ENCODE measurements around the gene NARF.
"Not testable (repeated sequence)": the region's sequence is repeated elsewhere in the genome, so short reads cannot be mapped to it uniquely, and the experiment has no call there.

The NARF gene

GRCh38 chr17:82458179-82458884 lies at the start of gene NARF:
Gene NARF (plus strand): TSS chr17:82458741. CDS start chr17:82458804, 63 bp downstream.
- peak; percentile 96 for DNase-seq

- no peak for DNase-seq
These were observed 49.6 kb upstream of the NARF start for GRCh38 chr17:82408938-82409318.

- no peak for DNase-seq
These were observed 48.4 kb upstream of the NARF start for GRCh38 chr17:82410014-82410716.

- no peak for DNase-seq
These were observed 47.0 kb upstream of the NARF start for GRCh38 chr17:82411396-82412053.

- DNase-seq: not testable (repeated sequence)
These were observed 46.5 kb upstream of the NARF start for GRCh38 chr17:82412081-82412480.

GRCh38 chr17:82412535-82413520 lies 45.7 kb upstream of the NARF start:
- no peak for DNase-seq

GRCh38 chr17:82414548-82415281 lies 43.8 kb upstream of the NARF start:
- DNase-seq: peak; percentile 86

GRCh38 chr17:82415336-82415735 lies 43.2 kb upstream of the NARF start:
- no peak for DNase-seq

GRCh38 chr17:82415786-82416185 lies 42.8 kb upstream of the NARF start:
- DNase-seq: no peak

GRCh38 chr17:82416264-82416663 lies 42.3 kb upstream of the NARF start:
- no peak for DNase-seq

GRCh38 chr17:82416771-82417170 lies 41.8 kb upstream of the NARF start:
- no peak for DNase-seq

- DNase-seq: peak; percentile 91
These were observed 40.2 kb upstream of the NARF start, which contains the start of the genes HEXD and OGFOD3 for GRCh38 chr17:82418001-82418986. Gene HEXD (plus strand): TSS chr17:82418347. CDS start chr17:82419800, 1,453 bp downstream. Gene OGFOD3 (minus strand): TSS chr17:82418586. CDS start chr17:82418485, 101 bp downstream.

- DNase-seq: no peak
These were observed 39.0 kb upstream of the NARF start for GRCh38 chr17:82419540-82419939.

- DNase-seq: peak; percentile 81
These were observed 34.3 kb upstream of the NARF start for GRCh38 chr17:82424001-82424862.

- DNase-seq: no peak
These were observed 33.7 kb upstream of the NARF start for GRCh38 chr17:82424863-82425159.

- no peak for DNase-seq
These were observed 30.0 kb upstream of the NARF start for GRCh38 chr17:82428546-82428945.

GRCh38 chr17:82429824-82430223 lies 28.7 kb upstream of the NARF start:
- DNase-seq: no peak

GRCh38 chr17:82432017-82432416 lies 26.5 kb upstream of the NARF start:
- DNase-seq: no peak

GRCh38 chr17:82433560-82434215 lies 24.9 kb upstream of the NARF start:
- DNase-seq: no peak

Data from activated CD8-positive, alpha-beta memory T cell treated with anti-CD3 and anti-CD28 coated beads, Interleukin-2, amount 50 U/mL, for 48 hours (primary cell).